HG03354 (cell line): ENCODE measurements around the gene CLIC4.
A peak's percentile ranks its signal among the peaks of the same experiment; 100 is the strongest.
"Not testable (repeated sequence)": the region's sequence is repeated elsewhere in the genome, so short reads cannot be mapped to it uniquely, and the experiment has no call there.

Experiments
- ATAC-seq: cut with Tn5 transposase; IDR thresholded peaks from one replicate; pipeline ENCODE4 v1.9.1; 2021; ENCODE audit warnings: mild to moderate bottlenecking; ENCODE audit not compliant: unreplicated experiment, poor library complexity, severe bottlenecking

CLIC4 gene

DNA sequence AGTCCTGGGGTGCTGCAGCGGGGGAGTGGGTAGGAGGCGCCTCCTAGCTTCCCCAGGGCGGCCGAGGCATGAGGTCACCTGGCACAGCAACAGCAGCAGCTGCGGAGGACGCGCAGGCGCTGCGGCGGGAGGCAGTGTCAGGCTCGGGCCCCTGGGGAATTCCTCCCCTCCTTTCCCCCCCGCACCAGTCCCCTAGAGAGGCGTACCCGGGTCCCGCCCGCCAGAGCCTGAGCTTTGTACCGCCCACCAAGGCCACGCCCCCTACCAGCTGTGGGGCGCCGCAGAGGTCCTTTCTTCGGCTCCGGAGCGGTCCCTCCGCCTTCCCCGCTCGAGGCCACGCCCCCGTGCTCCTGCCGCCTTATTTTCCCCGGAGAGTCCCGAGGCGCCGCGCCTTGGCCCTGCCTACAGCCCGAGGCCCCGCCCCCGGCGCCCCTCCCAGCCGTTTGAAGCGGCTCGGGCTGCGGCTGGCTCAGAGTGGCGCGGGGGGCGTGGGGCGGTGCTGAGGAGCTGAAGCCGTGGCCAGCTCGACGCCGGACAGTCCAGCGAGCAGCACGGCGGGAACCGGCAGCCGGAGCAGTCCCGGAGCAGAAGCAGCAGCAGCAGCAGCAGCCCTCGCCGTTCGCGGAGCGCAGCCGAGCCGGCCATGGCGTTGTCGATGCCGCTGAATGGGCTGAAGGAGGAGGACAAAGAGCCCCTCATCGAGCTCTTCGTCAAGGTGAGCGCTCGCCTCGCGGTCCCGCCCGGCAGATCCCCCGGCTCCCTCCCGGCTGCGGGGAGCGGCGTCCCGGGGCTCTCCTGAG lies at the start of gene CLIC4:
Gene CLIC4, plus strand, starts transcription at position 537 of the 800 bp plus-strand sequence. Its CDS starts 107 bp downstream, at position 644.
- peak; percentile 70 for ATAC-seq

- no peak for ATAC-seq
Observed at GRCh38 chr1:24696041-24696755, 49.0 kb upstream of the CLIC4 start.

- no peak for ATAC-seq
Observed at GRCh38 chr1:24696756-24697330, 48.4 kb upstream of the CLIC4 start.

DNA sequence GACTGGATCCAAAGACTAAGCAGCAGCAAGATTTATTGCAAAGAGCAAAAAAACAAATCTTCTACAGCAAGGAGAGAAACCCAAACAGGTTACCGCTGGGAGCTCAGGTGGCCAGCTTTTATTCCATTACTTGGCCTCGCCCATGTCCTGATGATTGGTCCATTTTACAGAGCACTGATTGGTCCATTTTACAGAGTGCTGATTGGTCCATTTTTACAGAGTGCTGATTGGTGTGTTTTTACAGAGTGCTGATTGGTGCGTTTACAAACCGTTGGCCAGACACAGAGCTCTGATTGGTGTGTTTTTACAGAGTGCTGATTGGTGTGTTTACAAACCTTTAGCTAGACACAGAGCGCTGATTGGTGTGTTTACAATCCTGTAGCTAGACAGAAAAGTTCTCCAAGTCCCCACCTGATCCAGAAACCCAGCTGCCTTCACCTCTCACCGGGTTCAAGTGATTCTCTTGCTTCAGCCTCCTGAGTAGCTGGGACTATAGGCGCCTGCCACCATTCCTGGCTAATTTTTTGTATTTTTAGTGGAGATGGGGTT lies 47.7 kb upstream of the CLIC4 start:
- ATAC-seq: not testable (repeated sequence)

- ATAC-seq: not testable (repeated sequence)
Observed at GRCh38 chr1:24698326-24698725, 46.9 kb upstream of the CLIC4 start.

DNA sequence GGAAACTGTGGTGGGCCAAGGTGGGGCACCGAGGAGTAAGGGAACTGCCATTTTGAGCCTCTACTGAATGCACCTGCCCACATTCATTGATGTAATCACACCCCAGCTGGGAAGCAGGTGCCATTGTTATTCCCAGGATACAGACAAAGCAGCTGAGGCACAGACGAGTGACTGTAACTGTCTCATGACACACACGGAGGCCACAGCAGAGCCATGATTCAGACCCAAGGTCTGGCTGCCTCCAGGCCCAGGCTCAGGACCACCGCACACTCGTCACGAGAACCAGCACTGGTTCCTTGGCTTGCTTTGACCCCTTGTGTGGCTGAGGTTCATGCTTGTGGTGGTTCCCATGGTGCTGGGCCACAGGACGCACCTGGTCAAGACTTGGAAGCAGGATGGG lies 45.6 kb upstream of the CLIC4 start:
- no peak for ATAC-seq

DNA sequence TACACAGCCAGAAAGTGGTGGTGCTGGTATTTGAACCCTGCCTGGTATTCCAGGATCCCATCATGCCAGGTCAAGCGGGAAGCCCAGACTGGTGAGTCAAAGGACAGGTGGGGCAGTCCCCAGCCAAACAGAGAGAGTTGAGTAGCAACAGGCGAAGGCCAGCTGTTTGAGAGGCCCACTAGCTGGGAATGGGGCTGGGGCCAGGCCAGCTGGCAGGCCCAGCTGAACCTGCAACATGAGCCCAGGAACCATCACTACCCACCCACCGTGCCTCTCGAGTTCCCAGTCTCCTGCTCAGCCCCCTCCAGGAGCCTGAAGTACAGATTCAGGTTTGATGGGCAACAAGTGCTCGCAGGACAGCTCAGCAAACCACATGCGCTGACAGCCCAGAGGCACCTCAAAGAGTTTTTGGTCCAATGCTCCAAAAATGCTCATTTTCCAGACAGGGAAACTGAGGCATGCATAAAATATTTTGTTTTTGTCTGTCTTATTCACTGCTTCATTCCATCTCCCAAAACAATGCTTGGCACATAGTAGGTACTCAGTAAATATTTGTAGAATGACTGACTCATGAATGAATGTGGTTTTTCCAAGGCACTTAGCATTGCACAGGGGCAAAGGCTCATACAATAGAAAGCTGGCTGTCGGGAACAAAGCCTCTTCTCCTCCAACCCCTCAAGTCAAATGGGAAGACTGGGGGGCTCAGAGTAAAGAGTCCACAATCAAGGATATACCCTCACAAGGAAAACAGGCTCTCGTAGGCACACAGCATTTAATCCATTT lies 42.5 kb upstream of the CLIC4 start:
- no peak for ATAC-seq

DNA sequence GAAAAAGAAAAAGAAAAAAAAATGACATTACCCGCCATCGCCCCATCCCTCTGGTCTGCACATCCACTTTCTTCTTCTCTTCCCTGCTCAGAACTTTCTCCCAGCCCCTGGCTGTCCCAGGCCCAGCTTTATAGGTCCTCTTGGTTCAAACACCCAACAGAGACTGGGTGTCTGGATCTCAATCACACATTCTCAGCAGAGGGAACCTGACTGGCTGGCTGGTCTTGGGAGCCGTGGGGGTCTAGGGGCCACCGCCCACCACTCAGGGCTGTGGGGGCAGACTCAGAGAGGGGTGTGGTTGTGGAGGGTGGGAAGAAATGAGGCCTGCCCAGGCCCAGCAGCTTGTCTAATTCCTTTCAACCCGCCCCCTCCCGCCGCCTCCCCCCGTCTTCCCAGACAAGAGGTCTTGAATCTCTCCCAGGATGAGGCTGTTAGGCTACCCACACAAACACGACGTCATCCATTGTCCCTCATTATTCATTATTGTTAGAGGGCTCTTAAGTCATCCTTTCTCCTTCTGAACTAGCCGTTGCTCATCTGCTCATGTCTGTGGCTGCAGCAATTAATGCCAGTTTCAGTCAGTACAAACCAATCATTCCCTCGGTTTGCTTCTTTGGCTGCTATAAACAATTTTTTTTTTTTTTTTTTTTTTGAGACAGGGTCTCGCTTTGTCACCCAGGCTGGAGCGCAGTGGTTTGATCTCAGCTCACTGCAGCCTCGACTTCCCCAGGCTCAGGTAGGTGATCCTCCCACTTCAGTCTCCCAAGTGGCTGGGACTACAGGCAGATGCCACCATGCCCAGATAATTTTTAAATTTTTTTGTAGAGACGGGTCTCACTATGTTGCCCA lies 40.6 kb upstream of the CLIC4 start:
- no peak for ATAC-seq

GRCh38 chr1:24705260-24706073 lies 39.8 kb upstream of the CLIC4 start:
- peak; percentile 72 for ATAC-seq

DNA sequence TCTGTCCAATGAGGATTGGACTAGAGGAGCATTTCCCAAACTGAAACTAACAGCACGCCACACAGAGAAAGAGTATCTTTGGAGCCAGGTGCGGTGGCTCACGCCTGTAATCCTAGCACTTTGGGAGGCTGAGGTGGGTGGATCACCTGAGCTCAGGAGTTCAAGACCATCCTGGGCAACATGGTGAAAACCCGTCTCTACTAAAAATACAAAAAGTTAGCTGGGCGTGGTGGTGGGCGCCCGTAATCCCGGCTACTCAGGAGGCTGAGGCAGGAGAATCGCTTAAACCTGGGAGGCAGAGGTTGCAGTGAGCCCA lies 39.2 kb upstream of the CLIC4 start:
- not testable (repeated sequence) for ATAC-seq

DNA sequence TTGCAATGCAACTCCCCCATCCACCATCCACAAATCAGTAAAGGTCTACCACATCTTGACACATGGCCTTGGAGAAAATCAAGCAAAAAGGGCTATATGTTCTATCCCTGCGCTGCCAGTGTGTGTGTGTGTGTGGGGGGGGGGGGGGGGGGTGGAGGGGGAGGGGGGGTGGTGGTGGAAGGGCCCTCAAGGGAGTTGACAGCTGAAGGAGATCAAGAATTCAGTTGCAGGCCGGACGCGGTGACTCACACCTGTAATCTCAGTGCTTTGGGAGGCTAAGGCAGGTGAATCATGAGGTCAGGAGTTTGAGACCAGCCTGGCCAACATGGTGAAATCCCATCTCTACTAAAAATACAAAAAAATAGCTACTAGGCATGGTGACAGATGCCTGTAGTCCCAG lies 37.6 kb upstream of the CLIC4 start:
- no peak for ATAC-seq

DNA sequence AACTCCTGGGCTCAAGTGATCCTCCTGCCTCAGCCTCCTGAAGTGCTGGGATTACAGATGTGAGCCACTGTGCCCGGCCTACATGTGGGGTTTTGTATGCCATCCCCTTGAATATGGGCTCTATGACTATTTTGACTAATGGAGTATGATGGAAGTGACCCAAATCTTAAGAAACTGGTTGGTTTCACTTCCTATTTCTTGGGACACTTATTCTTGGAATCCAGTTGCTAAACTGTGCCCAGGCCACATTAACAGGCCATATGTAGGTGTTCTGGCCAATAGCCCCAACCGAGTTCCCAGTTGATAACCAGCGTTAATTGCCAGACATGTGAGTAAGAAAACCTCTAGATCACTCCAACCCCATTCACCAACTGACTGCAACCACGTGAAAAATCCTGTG lies 36.3 kb upstream of the CLIC4 start:
- ATAC-seq: no peak

GRCh38 chr1:24709791-24710441 lies 35.3 kb upstream of the CLIC4 start:
- ATAC-seq: no peak

GRCh38 chr1:24711329-24711728 lies 33.9 kb upstream of the CLIC4 start:
- ATAC-seq: no peak

DNA sequence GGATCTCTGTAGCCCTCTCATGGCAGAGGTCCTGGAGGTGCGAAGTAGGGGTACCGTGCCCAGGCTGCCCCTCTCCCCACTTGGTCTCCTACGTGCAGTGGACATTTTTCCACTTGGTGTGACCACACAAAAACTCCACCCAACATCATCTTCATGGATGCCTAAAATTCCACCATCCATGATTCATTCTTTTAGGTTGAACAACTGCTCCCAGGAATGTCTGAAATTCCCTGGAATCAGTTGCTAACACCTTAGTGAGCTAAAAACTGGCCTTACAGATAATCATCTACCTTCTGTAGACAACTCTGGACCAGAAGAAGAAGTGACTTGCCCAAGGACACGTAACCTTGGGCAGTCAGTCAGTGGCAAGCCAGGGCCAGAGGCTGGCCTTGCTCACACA lies 32.1 kb upstream of the CLIC4 start:
- ATAC-seq: no peak

DNA sequence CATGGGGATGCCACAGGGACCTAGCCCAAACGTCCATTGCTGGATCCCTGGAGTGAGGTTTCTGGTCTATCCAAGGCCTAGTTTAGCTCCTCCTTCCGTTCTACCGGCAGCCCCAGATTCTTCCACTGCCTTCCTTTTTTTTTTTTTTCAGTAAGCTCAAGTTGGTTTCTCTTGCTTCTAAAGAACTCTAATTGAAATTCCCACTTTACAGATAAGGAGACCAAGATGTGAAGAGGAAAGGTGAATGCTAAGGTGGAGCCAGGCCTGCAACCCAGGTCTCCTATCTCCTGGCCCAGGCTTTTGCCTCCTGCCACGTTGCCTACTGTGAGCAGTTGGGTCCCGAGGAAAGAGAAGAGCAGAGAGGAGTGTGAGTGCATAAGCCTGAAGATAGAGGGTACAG lies 31.5 kb upstream of the CLIC4 start:
- ATAC-seq: no peak

- ATAC-seq: no peak
Observed at GRCh38 chr1:24714859-24715520, 30.3 kb upstream of the CLIC4 start.
